Effector memory CD4-positive, alpha-beta T cell (primary cell): Measurements from ENCODE around the gene MICAL2.

Experiments
- DNase-seq, 3 donors: peaks; one replicate each; pipeline ENCODE4 v3.0.0-alpha.2; 2020
- H3K27ac ChIP-seq: 2 replicates; pipeline ENCODE4 v1.7.0; 2013; ENCODE audit warnings: mild to moderate bottlenecking, low read length, moderate library complexity; ENCODE audit not compliant: insufficient read depth, poor library complexity, severe bottlenecking
- H3K27me3 ChIP-seq: replicated peaks from 2 replicates; pipeline ENCODE4 v1.7.0; 2013; ENCODE audit warnings: mild to moderate bottlenecking, low read length; ENCODE audit not compliant: insufficient read depth, control insufficient read depth, poor library complexity, severe bottlenecking
- H3K36me3 ChIP-seq: 2 replicates; pipeline ENCODE4 v1.7.0; 2013; ENCODE audit warnings: mild to moderate bottlenecking, low read length, moderate library complexity; ENCODE audit not compliant: control insufficient read depth, insufficient read depth
- H3K4me1 ChIP-seq: 2 replicates; pipeline ENCODE4 v1.7.0; 2013; ENCODE audit warnings: low read length, mild to moderate bottlenecking; ENCODE audit not compliant: control insufficient read depth, insufficient read depth, poor library complexity, severe bottlenecking
- H3K4me3 ChIP-seq: 2 replicates; pipeline ENCODE4 v1.7.0; 2013; ENCODE audit warnings: low read length, low read depth, mild to moderate bottlenecking; ENCODE audit not compliant: insufficient read depth, poor library complexity, severe bottlenecking
- H3K9me3 ChIP-seq: 2 replicates; pipeline ENCODE4 v1.7.0; 2013; ENCODE audit warnings: mild to moderate bottlenecking, low read length, moderate library complexity; ENCODE audit not compliant: control insufficient read depth

The MICAL2 gene

DNA sequence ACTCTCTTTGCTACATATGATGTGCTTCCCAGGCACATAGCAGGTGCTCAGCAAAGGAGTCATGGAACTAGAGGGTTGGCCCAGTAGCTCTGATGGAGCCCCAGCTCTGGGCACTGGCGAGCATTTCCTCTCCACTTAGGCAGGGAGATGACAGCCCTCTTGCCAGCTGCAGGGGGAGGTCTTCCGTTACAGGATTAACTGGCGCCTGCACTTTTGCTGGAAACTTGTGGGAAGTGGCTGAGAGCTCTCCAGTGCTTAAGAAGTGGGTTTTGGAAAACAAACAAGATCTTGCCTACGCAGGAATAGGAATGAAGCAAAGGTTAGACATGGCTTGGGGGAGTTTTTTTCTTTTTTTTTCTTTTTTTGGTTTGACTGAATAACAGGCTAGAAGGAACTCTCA, 75.5 kb downstream of the MICAL2 start:
- no peaks in the 10 kb centered on the region for H3K9me3 ChIP-seq
- H3K36me3 ChIP-seq, result no peaks in the 10 kb centered on the region
- DNase-seq, result no peak

DNA sequence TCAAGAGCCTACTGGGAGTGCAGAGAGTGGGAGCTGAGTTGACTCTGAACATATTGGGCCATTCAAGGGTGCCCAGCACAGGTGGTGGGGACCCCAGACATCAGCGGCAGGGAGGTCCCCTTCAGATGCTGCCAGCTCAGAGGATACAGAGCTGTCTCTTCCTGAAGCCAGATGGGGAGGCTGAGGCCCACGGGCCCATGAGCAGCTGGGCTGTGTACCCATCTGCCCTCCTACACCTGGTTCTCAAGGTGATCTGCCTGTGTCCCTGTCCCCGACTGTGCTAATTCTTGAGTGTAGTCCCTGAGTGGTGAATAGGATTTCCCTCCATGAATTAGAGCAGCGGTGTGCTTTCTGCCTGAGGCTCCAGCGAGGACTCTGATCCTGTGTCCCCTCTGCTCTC, 76.3 kb downstream of the MICAL2 start:
- H3K4me3 ChIP-seq, result no peak overlapping the region
- H3K36me3 ChIP-seq, result no peaks in the 10 kb centered on the region
- no peaks in the 10 kb centered on the region for H3K27me3 ChIP-seq
- no peaks in the 10 kb centered on the region for H3K9me3 ChIP-seq
- H3K4me1 ChIP-seq, result peaks cover 11% of the 10 kb centered on the region
- DNase-seq, result no peak
- no peak overlapping the region for H3K27ac ChIP-seq

More for the DNA sequence above, 75.5 kb downstream of the MICAL2 start:
- peaks cover 11% of the 10 kb centered on the region for H3K4me1 ChIP-seq
- no peak overlapping the region for H3K4me3 ChIP-seq
- no peaks in the 10 kb centered on the region for H3K27me3 ChIP-seq
- H3K27ac ChIP-seq, result no peak overlapping the region

DNA sequence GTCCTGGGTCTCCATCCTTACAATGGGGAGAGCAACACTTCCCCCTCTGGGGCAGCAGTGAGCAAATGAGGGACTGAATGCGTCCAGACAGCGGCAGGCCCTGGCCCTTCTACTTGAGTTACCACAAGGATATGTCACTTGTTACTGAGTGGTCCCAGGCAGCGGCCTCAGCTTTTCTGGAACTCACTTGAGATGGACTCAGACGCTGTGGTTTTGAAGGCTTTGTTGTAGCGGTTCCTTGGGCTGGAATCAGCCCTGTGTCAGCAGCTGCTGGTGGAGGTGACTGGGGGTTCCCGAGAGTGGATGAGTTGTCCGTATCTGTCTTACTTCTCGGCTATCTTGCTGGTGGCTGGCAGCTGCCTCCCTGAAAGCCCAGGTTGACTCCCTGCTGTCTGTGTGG, 77.0 kb downstream of the MICAL2 start:
- Histone ChIP-seq H3K36me3 (no peaks in the 10 kb centered on the region), H3K4me1 (peaks cover 11% of the 10 kb centered on the region), H3K27me3 (no peaks in the 10 kb centered on the region), H3K27ac (no peak overlapping the region), H3K9me3 (no peaks in the 10 kb centered on the region), H3K4me3 (no peak overlapping the region)
- DNase-seq, result no peak

DNA sequence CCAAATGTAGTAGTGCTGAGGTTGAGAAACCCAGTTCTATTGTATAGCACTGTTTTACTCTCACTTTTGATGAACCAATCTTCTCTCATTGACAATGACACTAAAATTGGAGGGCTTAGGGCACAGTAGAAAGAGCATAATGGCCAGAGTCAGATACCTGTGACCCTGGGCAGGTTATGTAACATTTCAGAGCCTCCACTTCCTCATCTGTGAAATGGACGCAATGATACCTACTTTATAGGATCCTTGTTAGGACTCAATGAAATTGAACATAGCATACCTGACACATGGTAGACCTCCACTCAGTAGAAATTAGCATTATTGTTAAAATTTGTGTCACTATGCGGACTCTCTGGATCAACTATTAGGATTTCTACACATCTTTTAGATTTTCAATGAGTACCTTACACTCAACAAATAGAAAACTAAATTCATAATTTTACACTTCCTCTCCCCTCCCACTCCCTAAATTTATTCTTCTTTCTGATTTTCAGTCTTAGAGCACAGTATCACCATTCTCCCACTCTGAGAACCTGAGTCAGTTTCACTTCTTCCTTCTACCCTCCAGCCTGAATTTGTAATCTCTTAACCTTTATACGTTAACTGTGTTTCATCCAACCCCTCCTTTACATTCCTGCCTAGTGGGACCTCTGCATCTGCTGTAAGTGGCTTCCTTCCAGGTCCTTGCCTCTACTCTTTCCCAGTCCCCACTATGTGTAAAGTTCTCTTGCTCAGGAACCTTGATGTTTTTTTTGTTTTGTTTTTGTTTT, 78.3 kb downstream of the MICAL2 start:
- DNase-seq, result no peak
- Histone ChIP-seq H3K27me3 (no peaks in the 10 kb centered on the region), H3K4me3 (no peak overlapping the region), H3K9me3 (no peaks in the 10 kb centered on the region), H3K4me1 (peaks cover 11% of the 10 kb centered on the region), H3K36me3 (no peaks in the 10 kb centered on the region), H3K27ac (peak overlapping the region; percentile 43)

DNA sequence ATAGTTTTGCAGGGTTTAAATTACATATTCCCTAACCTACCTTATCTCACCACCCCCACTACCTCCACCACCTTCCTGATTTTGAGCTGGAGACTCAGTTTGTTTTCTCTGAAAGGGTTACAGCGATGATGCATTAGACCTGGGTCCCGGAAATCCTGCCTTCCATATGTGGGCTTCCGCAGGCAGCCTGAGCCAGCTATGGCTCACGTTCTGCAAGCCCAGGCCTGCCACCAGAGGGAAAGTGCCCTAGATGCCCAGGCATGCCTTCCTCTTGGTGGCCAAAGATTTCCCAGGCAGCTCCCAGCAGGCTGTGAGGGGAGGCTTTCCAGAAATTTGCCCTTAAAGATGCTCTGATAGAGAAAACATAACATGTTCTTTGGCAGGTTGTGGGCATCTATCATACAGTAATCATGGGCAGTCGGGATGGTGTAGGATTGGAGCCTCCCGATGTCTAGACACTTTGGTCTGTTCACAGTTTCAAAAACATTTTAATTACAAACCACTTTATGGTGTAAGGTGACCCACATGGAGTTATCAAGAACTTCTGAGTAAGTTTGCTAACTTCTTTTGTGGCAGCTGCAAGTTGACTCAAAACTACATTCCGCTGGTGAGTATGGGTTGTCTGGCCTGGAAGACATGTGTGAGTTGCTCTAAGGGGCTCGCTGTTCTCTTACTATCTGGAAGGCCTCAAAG, 79.3 kb downstream of the MICAL2 start:
- Histone ChIP-seq H3K4me3 (no peak overlapping the region), H3K9me3 (no peaks in the 10 kb centered on the region), H3K27me3 (no peaks in the 10 kb centered on the region), H3K4me1 (peaks cover 11% of the 10 kb centered on the region), H3K27ac (peak overlapping the region; percentile 43), H3K36me3 (no peaks in the 10 kb centered on the region)
- DNase-seq, result peak; percentile 42 to 49 (median 44)

GRCh38 chr11:12190511-12190910, 80.1 kb downstream of the MICAL2 start:
- no peaks in the 10 kb centered on the region for H3K9me3 ChIP-seq
- H3K4me3 ChIP-seq, result no peak overlapping the region
- no peaks in the 10 kb centered on the region for H3K36me3 ChIP-seq
- H3K27ac ChIP-seq, result no peak overlapping the region
- H3K27me3 ChIP-seq, result no peaks in the 10 kb centered on the region
- H3K4me1 ChIP-seq, result peaks cover 15% of the 10 kb centered on the region
- DNase-seq, result no peak

- Histone ChIP-seq H3K27ac (peak overlapping the region; percentile 12), H3K4me1 (peaks cover 20% of the 10 kb centered on the region), H3K9me3 (no peaks in the 10 kb centered on the region), H3K27me3 (no peaks in the 10 kb centered on the region), H3K4me3 (no peak overlapping the region), H3K36me3 (no peaks in the 10 kb centered on the region)
- no peak for DNase-seq
Measured at GRCh38 chr11:12192794-12193514, 82.6 kb downstream of the MICAL2 start.

DNA sequence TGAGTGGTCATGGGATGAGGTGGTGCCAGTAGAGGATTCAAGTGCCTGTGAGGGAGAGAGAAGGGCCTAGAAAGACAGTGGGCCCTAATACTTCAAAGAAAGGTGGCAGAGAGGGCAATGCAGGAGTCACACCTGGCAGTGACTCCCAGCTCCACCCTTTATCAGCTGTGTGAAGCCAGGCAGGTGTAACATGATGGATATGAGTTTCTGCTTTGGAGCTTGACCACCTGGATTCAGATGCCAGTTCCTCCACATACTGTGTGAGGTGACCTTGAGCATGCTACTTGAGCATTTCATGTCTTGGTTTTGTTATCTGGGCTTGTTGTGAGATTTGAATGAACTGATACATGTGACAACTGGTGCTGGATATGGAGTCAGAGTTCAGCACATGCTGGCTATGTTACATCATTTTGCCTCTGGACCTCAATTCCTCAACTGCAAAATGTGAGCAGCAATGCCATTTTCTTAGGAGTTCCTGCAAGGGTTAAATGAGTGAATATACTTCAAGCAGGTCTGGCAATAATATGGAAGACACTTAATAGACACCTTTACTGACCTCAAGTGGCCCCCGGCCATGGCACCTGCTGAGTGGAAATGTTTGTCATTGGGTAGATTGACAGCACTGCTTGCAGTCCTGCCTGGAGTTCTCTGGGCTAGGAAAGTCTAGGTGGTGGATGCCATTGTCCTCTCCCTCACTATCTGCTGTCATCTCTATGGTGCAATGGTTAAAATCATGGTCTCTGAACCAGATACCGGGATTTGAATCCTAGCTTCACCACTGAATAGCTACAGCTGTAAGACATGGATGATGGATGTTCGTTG, 83.3 kb downstream of the MICAL2 start:
- H3K27me3 ChIP-seq, result no peaks in the 10 kb centered on the region
- no peaks in the 10 kb centered on the region for H3K9me3 ChIP-seq
- DNase-seq, result no peak
- H3K4me1 ChIP-seq, result peaks cover 28% of the 10 kb centered on the region
- no peak overlapping the region for H3K4me3 ChIP-seq
- H3K36me3 ChIP-seq, result no peaks in the 10 kb centered on the region
- H3K27ac ChIP-seq, result peak overlapping the region; percentile 12

GRCh38 chr11:12195768-12196167, 85.4 kb downstream of the MICAL2 start:
- Histone ChIP-seq H3K4me1 (peaks cover 41% of the 10 kb centered on the region), H3K9me3 (no peaks in the 10 kb centered on the region), H3K4me3 (peak overlapping the region; percentile 43), H3K27me3 (no peaks in the 10 kb centered on the region), H3K36me3 (no peaks in the 10 kb centered on the region), H3K27ac (peak overlapping the region; percentile 62)
- DNase-seq, result peak in 2 of 3 donors; percentile 8 to 42
